ENCODE results near the gene PTTG1IP. TPM values are rescaled to one million over a fixed set of nuclear protein-coding genes. Genes with fewer than 3 reads are reported as not detected.

PTTG1IP gene
- total RNA-seq, 3 donors from 2014 or later (not counting 1 experiment from before 2014, with no cell fraction given), result 96.8 to 144 (median 126) TPM

DNA sequence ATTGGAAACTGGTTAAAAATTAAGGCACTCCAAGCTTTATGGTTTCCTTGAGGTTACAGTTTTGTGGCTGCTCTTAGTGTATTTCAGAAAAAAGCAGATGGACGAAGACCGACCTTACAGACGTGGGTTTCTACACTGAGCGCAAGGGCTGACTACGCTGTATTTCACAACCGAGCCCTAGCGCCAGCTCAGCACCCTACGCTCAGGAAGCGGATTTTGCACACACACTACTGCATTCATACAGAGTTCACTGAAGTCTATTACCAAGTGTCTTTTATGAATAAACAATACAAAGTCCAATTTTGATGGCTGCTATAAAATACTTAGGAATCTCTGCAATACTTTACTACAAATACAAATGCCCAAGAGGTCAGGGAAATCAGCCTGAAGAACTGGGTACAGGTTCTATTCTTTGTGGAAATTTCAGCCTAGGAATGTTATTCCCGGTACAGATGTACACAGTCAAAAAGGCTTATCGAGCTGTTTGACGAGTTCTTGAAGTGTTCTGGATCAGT lies 23.8 kb downstream of the PTTG1IP start:
- no peaks in the 10 kb centered on the region for H3K36me3 Mint-ChIP-seq
- H3K27ac ChIP-seq (ENCODE audit: low read length), result no peak overlapping the region
- intact Hi-C loops (cut with micrococcal nuclease), result no loop called here

DNA sequence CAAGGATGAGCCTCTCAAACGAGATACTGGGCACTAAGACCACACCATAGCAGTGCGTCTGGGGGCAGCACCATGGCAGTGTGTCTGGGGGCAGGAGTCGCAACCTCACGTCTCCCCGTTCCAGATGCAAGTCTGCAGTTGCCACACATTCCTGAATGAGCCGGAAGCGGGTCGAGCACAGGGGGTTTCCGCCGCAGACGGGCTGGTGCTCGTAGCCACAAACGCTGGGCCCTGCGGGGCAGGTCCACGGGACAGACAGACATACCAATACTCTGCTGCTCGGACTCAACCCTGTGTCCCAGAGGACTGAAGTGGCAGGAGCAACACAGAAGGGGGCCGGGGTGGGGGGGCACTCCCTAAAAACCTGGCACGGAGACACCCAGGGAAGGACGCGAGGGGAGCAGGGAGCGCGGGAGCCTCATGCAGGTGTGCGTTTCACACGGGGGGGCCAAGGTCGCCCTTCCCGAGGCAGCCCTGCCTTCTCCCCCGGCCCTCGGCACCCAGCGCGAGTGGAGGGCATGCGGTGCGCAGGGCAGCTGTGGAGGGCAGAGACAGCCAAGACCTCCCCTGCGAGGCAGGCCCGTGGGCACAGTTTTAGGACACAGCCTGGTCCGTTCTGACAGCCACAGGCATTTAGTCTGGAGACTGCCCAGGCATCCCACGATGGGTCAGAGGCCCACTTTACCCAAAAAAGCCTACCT lies 24.5 kb downstream of the PTTG1IP start:
- 98% methylated on average over 36 of the region's 36 CpGs for WGBS (ENCODE audit: insufficient coverage)
- TF ChIP-seq, protein P1, sequence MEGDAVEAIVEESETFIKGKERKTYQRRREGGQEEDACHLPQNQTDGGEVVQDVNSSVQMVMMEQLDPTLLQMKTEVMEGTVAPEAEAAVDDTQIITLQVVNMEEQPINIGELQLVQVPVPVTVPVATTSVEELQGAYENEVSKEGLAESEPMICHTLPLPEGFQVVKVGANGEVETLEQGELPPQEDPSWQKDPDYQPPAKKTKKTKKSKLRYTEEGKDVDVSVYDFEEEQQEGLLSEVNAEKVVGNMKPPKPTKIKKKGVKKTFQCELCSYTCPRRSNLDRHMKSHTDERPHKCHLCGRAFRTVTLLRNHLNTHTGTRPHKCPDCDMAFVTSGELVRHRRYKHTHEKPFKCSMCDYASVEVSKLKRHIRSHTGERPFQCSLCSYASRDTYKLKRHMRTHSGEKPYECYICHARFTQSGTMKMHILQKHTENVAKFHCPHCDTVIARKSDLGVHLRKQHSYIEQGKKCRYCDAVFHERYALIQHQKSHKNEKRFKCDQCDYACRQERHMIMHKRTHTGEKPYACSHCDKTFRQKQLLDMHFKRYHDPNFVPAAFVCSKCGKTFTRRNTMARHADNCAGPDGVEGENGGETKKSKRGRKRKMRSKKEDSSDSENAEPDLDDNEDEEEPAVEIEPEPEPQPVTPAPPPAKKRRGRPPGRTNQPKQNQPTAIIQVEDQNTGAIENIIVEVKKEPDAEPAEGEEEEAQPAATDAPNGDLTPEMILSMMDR (IDR thresholded peaks at IDR 0.05), result no peak
- Mint-ChIP-seq H3K27ac (no peak overlapping the region), H3K27me3 (ENCODE audit: low read depth in 2 of 2) (no peaks in the 10 kb centered on the region), H3K36me3 (no peaks in the 10 kb centered on the region), H3K9me3 (no peaks in the 10 kb centered on the region), H3K4me3 (no peak overlapping the region), H3K4me1 (peaks cover 29 to 31% of the 10 kb centered on the region in 2 donors)
- ATAC-seq (no peak), DNase-seq (no peak)
- H3K9me3 ChIP-seq (ENCODE audit: control insufficient read depth, insufficient read depth, low read length), result no peaks in the 10 kb centered on the region
- H3K4me3 ChIP-seq (ENCODE audit: low read length), result no peak overlapping the region
- no peak overlapping the region for H3K27ac ChIP-seq (ENCODE audit: low read length)
- intact Hi-C loops (cut with micrococcal nuclease), result no loop called here
- H3K27me3 ChIP-seq (ENCODE audit: control insufficient read depth, insufficient read depth, low read length), result no peaks in the 10 kb centered on the region
- H3K4me1 ChIP-seq (ENCODE audit: control insufficient read depth, insufficient read depth, low read length), result peaks cover 25% of the 10 kb centered on the region
- H3K36me3 ChIP-seq (ENCODE audit: control insufficient read depth, insufficient read depth, low read length), result peaks cover 36% of the 10 kb centered on the region

More for the DNA sequence above, 23.8 kb downstream of the PTTG1IP start:
- no peak overlapping the region for H3K4me3 ChIP-seq (ENCODE audit: low read length)
- ATAC-seq (no peak), DNase-seq (no peak)
- H3K27ac Mint-ChIP-seq, result no peak overlapping the region
- no peaks in the 10 kb centered on the region for H3K9me3 ChIP-seq (ENCODE audit: control insufficient read depth, insufficient read depth, low read length)
- no peaks in the 10 kb centered on the region for H3K27me3 Mint-ChIP-seq (ENCODE audit: low read depth in 2 of 2)
- 90% methylated on average over 12 of the region's 12 CpGs for WGBS (ENCODE audit: insufficient coverage)
- H3K27me3 ChIP-seq (ENCODE audit: control insufficient read depth, insufficient read depth, low read length), result no peaks in the 10 kb centered on the region
- peaks cover 32% of the 10 kb centered on the region for H3K4me1 ChIP-seq (ENCODE audit: control insufficient read depth, insufficient read depth, low read length)
- H3K36me3 ChIP-seq (ENCODE audit: control insufficient read depth, insufficient read depth, low read length), result peaks cover 42% of the 10 kb centered on the region
- H3K9me3 Mint-ChIP-seq, result no peaks in the 10 kb centered on the region
- TF ChIP-seq, protein P1 (IDR thresholded peaks at IDR 0.05), result no peak
- H3K4me1 Mint-ChIP-seq, result peaks cover 36 to 38% of the 10 kb centered on the region in 2 donors
- no peak overlapping the region for H3K4me3 Mint-ChIP-seq

DNA sequence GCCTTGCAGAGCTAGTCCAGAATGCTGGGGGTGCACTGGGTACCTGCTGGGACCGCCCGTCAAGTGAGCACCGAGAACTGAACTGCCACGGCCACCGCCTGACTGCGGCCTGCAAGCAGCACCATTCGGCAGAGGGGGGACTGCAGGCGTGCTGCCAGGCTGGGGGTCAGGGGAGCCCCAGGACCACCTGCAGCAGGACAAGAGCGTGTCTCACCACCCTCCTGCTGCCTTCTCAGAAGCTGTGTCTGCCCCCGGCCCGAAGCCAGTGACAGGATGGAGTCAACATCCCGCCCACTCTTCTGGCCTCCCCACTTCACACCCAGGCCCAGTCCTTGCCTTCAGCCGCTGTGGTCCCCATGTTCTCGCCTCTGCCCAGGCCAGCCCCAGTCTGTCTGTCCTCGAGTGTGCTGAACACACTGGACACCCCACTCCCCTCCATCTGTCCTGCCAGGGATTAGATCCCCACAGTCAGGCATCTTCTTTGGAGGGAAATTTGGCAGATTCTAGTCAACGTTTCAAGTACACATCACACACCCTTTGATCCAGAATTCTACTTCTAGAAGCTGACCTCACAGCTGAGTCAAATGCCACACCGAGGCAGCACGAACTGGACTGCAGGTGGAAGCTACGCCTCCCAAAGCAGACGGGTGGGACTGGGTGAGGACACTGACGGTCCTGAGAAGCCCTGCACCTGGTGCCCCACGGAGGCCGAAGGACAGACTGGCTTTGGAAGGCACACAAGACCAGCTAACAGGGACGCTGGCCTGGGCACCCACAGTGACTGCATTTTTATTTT lies 26.0 kb downstream of the PTTG1IP start:
- H3K9me3 ChIP-seq (ENCODE audit: control insufficient read depth, insufficient read depth, low read length), result no peaks in the 10 kb centered on the region
- H3K27me3 Mint-ChIP-seq (ENCODE audit: low read depth in 2 of 2), result peaks cover 2 to 3% of the 10 kb centered on the region in 2 donors
- H3K4me3 ChIP-seq (ENCODE audit: low read length), result no peak overlapping the region
- H3K4me3 Mint-ChIP-seq, result no peak overlapping the region
- DNase-seq (no peak), ATAC-seq (no peak)
- H3K4me1 ChIP-seq (ENCODE audit: control insufficient read depth, insufficient read depth, low read length), result peaks cover 18% of the 10 kb centered on the region
- peaks cover 22 to 23% of the 10 kb centered on the region in 2 donors for H3K4me1 Mint-ChIP-seq
- TF ChIP-seq, protein P1 (IDR thresholded peaks at IDR 0.05), result no peak
- no peak overlapping the region for H3K27ac Mint-ChIP-seq
- WGBS (ENCODE audit: insufficient coverage), result 89% methylated on average over 24 of the region's 24 CpGs
- no peaks in the 10 kb centered on the region for H3K9me3 Mint-ChIP-seq
- peaks cover 30% of the 10 kb centered on the region for H3K36me3 ChIP-seq (ENCODE audit: control insufficient read depth, insufficient read depth, low read length)
- intact Hi-C loops (cut with micrococcal nuclease), result no loop called here
- H3K27me3 ChIP-seq (ENCODE audit: control insufficient read depth, insufficient read depth, low read length), result no peaks in the 10 kb centered on the region
- H3K36me3 Mint-ChIP-seq, result no peaks in the 10 kb centered on the region
- no peak overlapping the region for H3K27ac ChIP-seq (ENCODE audit: low read length)

Data from natural killer cell (primary cell).